ENCODE results near the gene CAMKMT.

GRCh38 chr2:44372246-44372645 lies 10.5 kb downstream of the CAMKMT start:
- TF ChIP-seq YY1 (IDR thresholded peaks at IDR 0.05; ENCODE audit: insufficient read depth, insufficient read length) (no peak), ZNF274 (IDR thresholded peaks at IDR 0.05; ENCODE audit: low read depth, low read length) (no peak)

All from NT2/D1 (cell line).